Endometrial microvascular endothelial cells (primary cell): Measurements from ENCODE around the gene TPRA1. TPM values are rescaled to one million over a fixed set of nuclear protein-coding genes. Genes with fewer than 3 reads are reported as not detected.
"Not testable (repeated sequence)": the region's sequence is repeated elsewhere in the genome, so short reads cannot be mapped to it uniquely, and the experiment has no call there.

Source experiments
- in situ Hi-C: cut with HindIII; loops from 2 replicates; pipeline ENCODE4 v1.10.0; 2017; ENCODE audit warnings: low sequenced_read_pairs, low pct_unique_long_range_greater_than_20kb; ENCODE audit errors: inconsistent ontology term
- total RNA-seq: library from RNA; depleted of rRNA; stranded (reverse); fragments of >200 nt; gene quantifications from one replicate; pipeline ENCODE4 v1.2.3, GENCODE V29; 2015; ENCODE audit errors: inconsistent ontology term

Gene TPRA1
- total RNA-seq, 1 donor from 2014 or later, result 39.7 TPM

GRCh38 chr3:127545711-127546457 lies 44.6 kb downstream of the TPRA1 start:
- in situ Hi-C loops, result no loop called here

- in situ Hi-C loops, result no loop called here
Measured at GRCh38 chr3:127545216-127545615, 45.3 kb downstream of the TPRA1 start.

- in situ Hi-C loops, result no loop called here
Measured at GRCh38 chr3:127544803-127545201, 45.7 kb downstream of the TPRA1 start.

GRCh38 chr3:127544192-127544802 lies 46.2 kb downstream of the TPRA1 start:
- in situ Hi-C loops, result no loop called here

GRCh38 chr3:127543441-127543840 lies 47.1 kb downstream of the TPRA1 start:
- in situ Hi-C loops, result no loop called here

- in situ Hi-C loops, result no loop called here
Measured at GRCh38 chr3:127542441-127542952, 48.0 kb downstream of the TPRA1 start.

GRCh38 chr3:127541320-127541719 lies 49.2 kb downstream of the TPRA1 start:
- in situ Hi-C loops, result no loop called here

- in situ Hi-C loops, result no loop called here
Measured at GRCh38 chr3:127539366-127540060, 51.0 kb downstream of the TPRA1 start.

- in situ Hi-C loops, result no loop called here
Measured at GRCh38 chr3:127538569-127538968, 52.0 kb downstream of the TPRA1 start.

- in situ Hi-C loops, result no loop called here
Measured at GRCh38 chr3:127536830-127537812, 53.4 kb downstream of the TPRA1 start.

GRCh38 chr3:127535901-127536829 lies 54.4 kb downstream of the TPRA1 start:
- in situ Hi-C loops, result no loop called here

- in situ Hi-C loops, result no loop called here
Measured at GRCh38 chr3:127535106-127535785, 55.3 kb downstream of the TPRA1 start.

GRCh38 chr3:127534564-127534963 lies 56.0 kb downstream of the TPRA1 start:
- in situ Hi-C loops, result no loop called here

- in situ Hi-C loops, result no loop called here
Measured at GRCh38 chr3:127534161-127534451, 56.4 kb downstream of the TPRA1 start.

GRCh38 chr3:127532561-127533203 lies 57.9 kb downstream of the TPRA1 start:
- in situ Hi-C loops, result no loop called here

- in situ Hi-C loops, result no loop called here
Measured at GRCh38 chr3:127531821-127532220, 58.7 kb downstream of the TPRA1 start.

- in situ Hi-C loops, result not testable (repeated sequence)
Measured at GRCh38 chr3:127530863-127531262, 59.7 kb downstream of the TPRA1 start.
